Lower leg skin (tissue), 4 donors: ENCODE data around the gene ZDHHC14. TPM values are rescaled to one million over a fixed set of nuclear protein-coding genes. Genes with fewer than 3 reads are reported as not detected.

ENCODE experiments used
- DNase-seq, 2 donors: peaks; one replicate each; pipeline ENCODE4 v3.0.0-alpha.2; 2019; ENCODE audit warnings: low spot score in 2 of 2
- H3K4me3 ChIP-seq: fragments of 200-600 bp; sonication (generic); 2 replicates; pipeline ENCODE4 v1.5.1; 2017; ENCODE audit warnings: mild to moderate bottlenecking, low read depth; ENCODE audit not compliant: poor library complexity, severe bottlenecking
- POLR2A ChIP-seq, 2 donors: fragments of 450-650 bp; IDR thresholded peaks; one replicate each; pipeline ENCODE4 v1.6.1; 2016 to 2017; ENCODE audit warnings: antibody characterized with exemption in 2 of 2, mild to moderate bottlenecking in 1 of 2, moderate library complexity in 1 of 2
- WGBS, 2 donors: methylation state at CpG; one replicate each; pipeline ENCODE4 v1.1.5; 2018; 5-methylcytosine and 5-hydroxymethylcytosine counted together
- intact Hi-C: fragments of 100-400 bp; cut with DNase I; formaldehyde crosslinking; loops from one replicate; pipeline ENCODE4 v1.15.0; 2023; ENCODE audit warnings: low total_unique reads
- total RNA-seq, 4 donors: library from RNA; depleted of rRNA; stranded (reverse); fragments of >200 nt; gene quantifications; one replicate each; pipeline ENCODE4 v1.1.0, GENCODE V29; 2016
- TF ChIP-seq, protein P1 (sequence below), 3 donors: fragments of 450-650 bp; IDR thresholded peaks; one replicate each; pipeline ENCODE4 v1.5.1; 2016; ENCODE audit warnings: antibody characterized with exemption in 3 of 3, mild to moderate bottlenecking in 3 of 3, moderate library complexity in 2 of 3

The ZDHHC14 gene
- total RNA-seq, 4 donors from 2014 or later, result 4.5 to 8.3 (median 6.1) TPM

DNA sequence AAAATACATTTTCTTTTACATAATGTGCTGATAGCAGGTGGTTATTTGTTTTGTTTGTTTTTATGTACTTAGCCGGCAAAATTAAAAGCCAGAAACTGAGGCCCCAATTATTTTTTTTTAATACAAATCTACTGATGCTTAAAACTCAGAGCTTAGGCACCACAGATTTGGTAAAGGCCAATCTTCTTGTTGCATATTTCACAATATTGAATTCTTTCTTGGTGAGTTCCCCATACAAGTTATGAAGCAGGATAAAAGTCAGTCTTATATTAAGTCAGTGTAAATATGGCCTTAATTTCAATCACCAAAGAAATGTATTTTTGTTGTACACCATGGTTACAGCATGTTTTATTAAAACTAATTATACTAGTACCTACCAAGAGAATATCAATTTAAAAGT, 16.3 kb upstream of the ZDHHC14 start:
- DNase-seq, result no peak
- 96 to 98% methylated on average over 1 of the region's 1 CpG for WGBS, 2 donors
- H3K4me3 ChIP-seq, result no peak overlapping the region
- intact Hi-C loops, result no loop called here
- TF ChIP-seq POLR2A (IDR thresholded peaks at IDR 0.05), result no peak
- TF ChIP-seq, protein P1, sequence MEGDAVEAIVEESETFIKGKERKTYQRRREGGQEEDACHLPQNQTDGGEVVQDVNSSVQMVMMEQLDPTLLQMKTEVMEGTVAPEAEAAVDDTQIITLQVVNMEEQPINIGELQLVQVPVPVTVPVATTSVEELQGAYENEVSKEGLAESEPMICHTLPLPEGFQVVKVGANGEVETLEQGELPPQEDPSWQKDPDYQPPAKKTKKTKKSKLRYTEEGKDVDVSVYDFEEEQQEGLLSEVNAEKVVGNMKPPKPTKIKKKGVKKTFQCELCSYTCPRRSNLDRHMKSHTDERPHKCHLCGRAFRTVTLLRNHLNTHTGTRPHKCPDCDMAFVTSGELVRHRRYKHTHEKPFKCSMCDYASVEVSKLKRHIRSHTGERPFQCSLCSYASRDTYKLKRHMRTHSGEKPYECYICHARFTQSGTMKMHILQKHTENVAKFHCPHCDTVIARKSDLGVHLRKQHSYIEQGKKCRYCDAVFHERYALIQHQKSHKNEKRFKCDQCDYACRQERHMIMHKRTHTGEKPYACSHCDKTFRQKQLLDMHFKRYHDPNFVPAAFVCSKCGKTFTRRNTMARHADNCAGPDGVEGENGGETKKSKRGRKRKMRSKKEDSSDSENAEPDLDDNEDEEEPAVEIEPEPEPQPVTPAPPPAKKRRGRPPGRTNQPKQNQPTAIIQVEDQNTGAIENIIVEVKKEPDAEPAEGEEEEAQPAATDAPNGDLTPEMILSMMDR (IDR thresholded peaks at IDR 0.05), result no peak

DNA sequence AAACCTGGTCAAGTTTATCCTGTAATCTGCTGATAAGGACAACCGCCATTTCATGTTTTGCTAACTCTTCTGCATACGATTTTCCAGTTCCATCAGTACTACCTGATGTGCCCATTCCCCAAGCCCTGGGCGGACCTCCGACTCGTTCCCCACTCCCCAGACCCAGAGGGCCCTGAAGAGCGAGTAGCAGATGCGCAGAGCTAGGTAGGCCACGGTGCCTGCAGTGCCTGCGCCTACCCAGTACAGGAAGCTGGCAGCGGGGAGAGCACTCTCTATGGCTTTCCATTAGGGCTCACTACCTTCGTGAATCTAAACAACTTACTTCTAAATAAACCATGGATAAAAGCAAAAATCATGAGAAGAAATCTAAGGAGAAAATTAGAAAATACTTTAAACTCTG, 14.3 kb upstream of the ZDHHC14 start:
- no peak for DNase-seq
- TF ChIP-seq, protein P1 (IDR thresholded peaks at IDR 0.05), result no peak
- TF ChIP-seq POLR2A (IDR thresholded peaks at IDR 0.05), result no peak
- 89 to 93% methylated on average over 11 of the region's 11 CpGs for WGBS, 2 donors
- no peak overlapping the region for H3K4me3 ChIP-seq
- intact Hi-C loops, result no loop called here

DNA sequence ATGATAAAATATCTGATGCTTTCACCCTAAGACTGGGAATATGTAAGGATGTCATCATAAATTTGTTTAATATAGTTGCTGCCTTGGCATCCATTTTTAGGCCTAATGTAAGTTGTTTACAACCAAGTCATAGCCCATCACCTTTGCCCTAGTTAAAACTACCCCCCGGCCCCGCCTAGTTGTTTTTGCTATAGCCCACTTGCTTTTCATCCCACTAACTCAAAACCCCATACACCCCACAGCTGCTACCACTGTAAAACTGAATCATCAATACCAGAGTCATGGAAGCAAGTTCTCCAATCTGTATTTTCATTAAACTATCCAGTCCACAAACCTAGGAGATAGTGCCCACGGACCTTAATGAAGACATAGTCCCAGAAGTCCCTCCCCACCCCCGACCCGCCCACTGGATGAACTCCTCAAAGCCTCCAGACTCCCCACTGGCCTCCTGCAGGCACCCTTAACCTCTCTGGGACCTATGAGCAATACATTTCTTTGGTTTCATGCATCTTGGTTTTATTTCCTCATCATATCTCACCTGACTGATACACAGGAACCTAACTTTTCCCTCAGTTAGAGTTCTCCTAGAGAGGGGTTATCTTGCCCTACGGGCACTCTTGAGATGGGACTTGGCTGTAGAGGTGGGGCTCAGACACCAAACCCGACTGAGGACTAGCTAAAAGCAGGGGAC, 12.5 kb upstream of the ZDHHC14 start:
- no peak for DNase-seq
- intact Hi-C loops, result no loop called here
- no peak overlapping the region for H3K4me3 ChIP-seq
- 82 to 88% methylated on average over 7 of the region's 7 CpGs for WGBS, 2 donors
- TF ChIP-seq, protein P1 (IDR thresholded peaks at IDR 0.05), result no peak
- TF ChIP-seq POLR2A (IDR thresholded peaks at IDR 0.05), result no peak

GRCh38 chr6:157370755-157371154, 10.2 kb upstream of the ZDHHC14 start:
- TF ChIP-seq, protein P1 (IDR thresholded peaks at IDR 0.05), result no peak
- TF ChIP-seq POLR2A (IDR thresholded peaks at IDR 0.05), result no peak
- H3K4me3 ChIP-seq, result no peak overlapping the region
- intact Hi-C loops, result no loop called here
- 83 to 91% methylated on average over 1 of the region's 1 CpG for WGBS, 2 donors
- DNase-seq, result no peak

- no peak overlapping the region for H3K4me3 ChIP-seq
- WGBS, 2 donors, result 89 to 92% methylated on average over 10 of the region's 10 CpGs
- TF ChIP-seq POLR2A (IDR thresholded peaks at IDR 0.05), result no peak
- TF ChIP-seq, protein P1 (IDR thresholded peaks at IDR 0.05), result no peak
- intact Hi-C loops, result no loop called here
- DNase-seq, result no peak
These were observed 8.3 kb upstream of the ZDHHC14 start for GRCh38 chr6:157372501-157373280.
